H1 (cell line): ENCODE data around the gene QRICH1. TPM values are rescaled to one million over a fixed set of nuclear protein-coding genes. Genes with fewer than 3 reads are reported as not detected.
A peak's percentile ranks its signal among the peaks of the same experiment; 100 is the strongest.

Experiments used
- CHD2 ChIP-seq: IDR thresholded peaks from 2 replicates; pipeline ENCODE4 v1.6.1; 2012; ENCODE audit warnings: low read length, improper control_type of control experiment
- CREB1 ChIP-seq: IDR thresholded peaks from 2 replicates; pipeline ENCODE4 v1.6.1; 2012; ENCODE audit warnings: inconsistent platforms
- PHF8 ChIP-seq: fragments of 200-600 bp; sonication (generic); conservative IDR thresholded peaks from 2 replicates; pipeline ENCODE4 v1.7.1; 2012; ENCODE audit warnings: low read depth, mild to moderate bottlenecking, inconsistent platforms, low read length, moderate library complexity
- POU5F1 ChIP-seq: IDR thresholded peaks from 2 replicates; pipeline ENCODE4 v1.6.1; 2011; ENCODE audit warnings: low read depth, mild to moderate bottlenecking, low read length, moderate library complexity
- polyA plus RNA-seq, 7 experiments: library from polyadenylated mRNA; depleted of rRNA in 3 of 7; stranded (reverse) in 5 of 7; unstranded in 2 of 7; fragments of >200 nt in 5 of 7; fragments of 200-250 nt in 2 of 7; gene quantifications; 1 replicate in 5 of 7; 2 replicates in 1 of 7; 4 replicates in 1 of 7; pipeline versions ENCODE4 v1.2.1 to v1.2.3, GENCODE V29; 2011 to 2013; ENCODE audit warnings: missing spikeins in 2 of 7, mixed read lengths in 2 of 7
- total RNA-seq: library from RNA; stranded (reverse); fragmentation: NEBNext Ultra II Directional; extraction: Animal tissue kit (Norgen Biotek cat#: 25700); gene quantifications from 2 replicates; pipeline ENCODE4 v1.2.1, GENCODE V29; 2021

Gene QRICH1
- total and polyA plus RNA-seq, 2 of the 8 experiments (the other 6 are each of a cell fraction or from before 2014, with no cell fraction given), result 128 to 142 TPM

- TF ChIP-seq CREB1 (0 out of 2 replicates have a peak, but pooled peaks have one; percentile 9), PHF8 (peak; percentile 3; the same call in 1 of the 2 replicates), CHD2 (no peak), POU5F1 (no peak)
Observed at GRCh38 chr3:49020330-49021212, 73.3 kb downstream of the QRICH1 start (continued).
